HG03103 (cell line): ENCODE data around the gene NEK10.
"Not testable (repeated sequence)": the region's sequence is repeated elsewhere in the genome, so short reads cannot be mapped to it uniquely, and the experiment has no call there.

Experiments used
- ATAC-seq: cut with Tn5 transposase; IDR thresholded peaks from one replicate; pipeline ENCODE4 v1.9.1; 2021; ENCODE audit warnings: low read depth; ENCODE audit not compliant: unreplicated experiment

Gene NEK10

DNA sequence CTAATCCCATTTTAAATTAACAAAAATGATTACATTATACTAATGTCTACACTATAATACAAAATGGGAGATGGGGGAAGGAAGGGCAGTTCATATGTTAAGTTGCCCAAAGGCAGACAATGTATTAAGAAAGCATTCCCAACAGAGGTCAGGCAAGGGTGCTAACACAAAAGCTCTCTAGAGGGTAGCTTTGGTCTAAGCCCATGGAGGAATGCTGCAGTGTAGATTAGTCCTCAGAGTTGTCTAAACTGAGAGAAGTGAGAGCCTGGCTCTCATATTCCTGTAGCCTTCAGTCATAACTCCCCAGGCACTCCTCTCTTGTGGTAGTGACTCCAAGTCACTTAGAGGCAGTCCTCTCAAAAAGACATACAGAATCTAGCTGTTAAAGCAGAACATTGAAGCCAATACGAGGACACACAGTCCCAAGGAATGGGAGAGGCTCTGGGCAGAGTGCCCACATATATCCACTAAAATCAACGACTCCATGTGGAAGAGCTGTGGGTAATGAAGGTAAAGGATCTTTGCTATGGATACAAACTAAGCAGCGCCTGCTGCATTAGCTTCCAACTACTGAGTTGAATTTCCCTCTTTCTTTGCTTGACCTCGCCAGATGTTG, 14.5 kb downstream of the NEK10 start:
- no peak for ATAC-seq

DNA sequence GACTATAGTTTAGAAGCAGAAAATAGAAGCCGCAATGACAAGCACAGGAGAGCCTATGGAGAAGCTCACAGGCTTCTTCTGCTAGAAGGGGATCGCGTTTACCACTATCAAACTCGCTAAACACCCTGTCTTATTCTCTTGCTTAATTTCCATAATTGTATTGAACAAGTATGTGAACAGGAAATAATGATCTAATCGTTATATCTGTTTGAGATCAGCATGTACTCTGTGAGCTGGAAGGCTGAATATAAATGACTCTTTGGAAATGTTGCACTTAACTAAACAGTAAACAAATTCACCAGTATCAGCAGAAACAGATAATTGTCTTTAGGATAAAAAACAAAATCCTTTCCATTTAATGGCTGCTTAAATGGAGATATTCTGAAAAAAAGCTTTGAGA, 15.0 kb downstream of the NEK10 start:
- no peak for ATAC-seq

DNA sequence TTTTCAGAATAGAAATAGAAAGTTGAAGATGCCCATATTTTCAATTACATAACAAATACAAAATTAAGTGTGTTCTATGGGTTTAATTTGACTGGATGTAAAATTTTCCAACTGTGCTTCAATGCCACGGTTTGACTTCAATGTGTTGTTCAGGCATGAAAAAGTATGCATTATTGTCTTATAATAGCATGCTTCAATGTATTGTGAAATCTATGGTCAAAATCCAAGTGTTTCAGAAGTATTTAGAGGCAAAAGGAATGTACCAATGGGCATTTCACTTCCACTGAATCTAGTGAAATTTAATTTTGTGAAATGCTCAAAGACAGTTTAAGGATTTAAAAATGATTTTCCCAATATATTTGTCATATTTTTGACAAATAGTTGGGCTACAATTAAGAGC, 16.0 kb downstream of the NEK10 start:
- no peak for ATAC-seq

DNA sequence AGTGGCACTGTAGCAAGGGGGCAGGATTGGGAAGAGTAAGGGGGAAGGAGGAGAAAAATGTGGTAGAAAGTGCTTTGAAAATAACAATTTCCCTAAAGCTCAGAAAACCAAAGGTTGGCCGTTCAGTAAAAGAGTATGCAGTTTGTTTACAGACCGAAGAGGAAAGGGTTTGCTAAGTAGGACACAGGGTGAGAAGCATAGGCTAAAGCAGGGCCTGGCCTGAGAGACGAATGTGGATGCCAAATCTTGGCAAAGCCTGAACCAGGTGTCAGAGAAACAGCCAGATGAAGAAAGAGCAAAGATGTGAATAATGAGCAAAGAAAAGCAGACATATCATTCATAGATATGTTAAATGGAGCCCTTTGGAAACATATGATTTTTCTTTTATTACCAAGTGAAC, 17.1 kb downstream of the NEK10 start:
- no peak for ATAC-seq

DNA sequence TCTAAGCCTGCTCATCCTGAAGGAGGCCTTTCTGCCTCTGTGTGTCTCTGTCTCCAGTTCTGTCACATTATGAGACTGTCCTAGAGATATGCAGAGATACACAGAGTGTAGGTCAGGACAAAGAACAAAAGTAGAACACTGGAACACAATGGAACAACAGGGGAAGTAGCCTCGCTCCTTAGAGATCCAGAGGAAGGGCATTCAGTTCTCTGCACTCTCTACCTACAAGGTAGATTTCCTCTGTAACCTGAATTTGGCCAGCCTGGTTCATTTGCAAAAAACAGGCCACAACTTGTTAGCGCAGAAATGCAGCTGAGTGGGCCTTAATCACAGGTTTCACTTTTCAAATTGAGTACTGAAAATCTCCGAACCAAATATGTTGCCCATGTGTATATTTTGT, 19.4 kb downstream of the NEK10 start:
- peak; percentile 60 for ATAC-seq

DNA sequence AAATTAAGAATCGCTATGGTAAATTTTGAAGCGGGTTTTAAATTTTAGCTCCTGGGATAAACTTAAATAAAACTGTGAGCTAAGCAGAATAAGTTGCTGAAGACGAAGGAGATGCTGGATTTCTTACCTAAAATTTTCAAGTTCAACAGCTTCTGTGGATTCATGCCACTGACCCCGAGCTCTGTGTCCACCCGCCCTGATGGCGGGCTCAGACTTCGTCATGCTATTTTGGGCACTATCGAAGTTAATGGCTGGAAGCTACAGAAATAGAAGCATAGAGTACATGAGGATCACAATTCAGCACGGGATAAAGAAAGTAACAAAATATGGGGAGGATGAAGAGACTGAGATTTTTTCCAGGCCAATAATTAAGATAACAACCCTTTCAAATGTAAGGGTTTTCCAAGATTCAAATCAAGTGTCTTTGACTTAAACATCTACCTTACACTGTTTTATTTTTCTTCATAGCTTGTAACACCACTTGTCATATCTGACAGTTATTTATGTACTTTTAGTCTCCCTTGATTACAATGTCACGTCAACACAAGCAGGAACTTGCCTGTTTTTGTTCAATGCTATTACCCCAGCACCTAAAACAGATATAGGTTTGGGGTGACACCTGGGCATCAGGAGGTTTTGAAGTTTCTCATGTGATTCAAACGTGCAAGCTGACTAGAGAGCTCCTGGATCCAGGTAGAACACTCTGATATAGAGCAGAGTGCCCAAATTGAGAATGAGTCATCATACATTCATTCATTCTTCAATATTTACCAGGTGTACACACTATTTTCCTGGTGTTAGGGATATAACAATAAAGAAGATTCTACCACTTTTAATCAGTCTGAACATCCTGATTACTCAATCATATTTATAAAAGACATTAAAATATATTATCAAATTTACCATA, 23.0 kb downstream of the NEK10 start:
- no peak for ATAC-seq

DNA sequence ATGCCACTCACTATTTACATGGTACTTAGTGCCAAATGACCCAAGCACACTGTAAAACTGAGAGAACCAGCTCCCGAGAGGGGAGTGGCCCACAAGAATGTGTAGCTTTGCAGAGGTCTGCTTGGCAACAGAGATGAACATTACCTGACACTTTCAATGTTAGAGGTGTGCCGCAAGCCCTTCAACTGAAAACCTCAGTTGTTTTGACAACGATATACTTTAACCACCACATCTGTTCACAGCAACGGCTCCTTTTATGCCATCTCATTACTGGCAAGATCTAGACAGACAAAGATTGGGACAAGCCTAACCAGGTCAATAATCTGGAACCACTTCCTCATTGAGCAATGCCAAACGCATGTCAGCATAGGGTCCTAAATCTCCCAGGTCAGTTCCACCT, 23.7 kb downstream of the NEK10 start:
- ATAC-seq = no peak

DNA sequence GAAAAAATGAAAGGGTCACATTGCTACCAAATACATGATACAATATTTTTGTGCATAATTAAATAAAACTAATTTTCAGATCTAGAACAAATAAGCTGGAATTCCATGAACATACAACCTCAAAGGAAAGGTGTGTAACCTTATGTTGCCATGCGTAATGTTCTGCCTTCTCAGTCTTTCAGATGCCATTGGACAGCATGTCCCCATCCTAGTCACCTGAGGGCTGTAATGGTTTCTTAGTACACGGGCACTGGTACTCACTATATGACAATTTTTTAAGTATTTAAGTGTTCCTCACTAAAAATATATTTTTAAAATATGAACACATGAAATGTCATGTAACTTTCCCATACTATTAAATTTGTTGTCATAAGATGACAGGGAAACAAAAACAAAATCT, 24.1 kb downstream of the NEK10 start:
- ATAC-seq = no peak

DNA sequence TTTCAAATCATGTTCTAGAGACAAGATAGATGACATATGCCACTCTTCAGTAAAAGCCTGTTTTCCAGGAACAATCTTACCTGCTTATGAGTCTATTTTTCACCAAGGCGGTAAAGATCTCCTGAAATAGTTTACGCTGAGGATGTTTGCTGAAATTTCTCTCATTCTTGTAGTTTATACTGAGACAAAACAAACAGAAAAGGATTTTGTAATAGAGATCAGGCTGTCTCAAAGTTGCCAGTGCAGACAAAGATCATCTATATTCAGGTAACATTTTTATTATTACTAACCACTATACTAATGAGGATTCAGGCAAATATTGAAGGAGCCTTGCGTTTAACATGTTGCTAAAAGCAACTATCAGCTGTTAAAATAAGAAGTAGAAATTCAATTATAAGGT, 25.0 kb downstream of the NEK10 start:
- no peak for ATAC-seq

DNA sequence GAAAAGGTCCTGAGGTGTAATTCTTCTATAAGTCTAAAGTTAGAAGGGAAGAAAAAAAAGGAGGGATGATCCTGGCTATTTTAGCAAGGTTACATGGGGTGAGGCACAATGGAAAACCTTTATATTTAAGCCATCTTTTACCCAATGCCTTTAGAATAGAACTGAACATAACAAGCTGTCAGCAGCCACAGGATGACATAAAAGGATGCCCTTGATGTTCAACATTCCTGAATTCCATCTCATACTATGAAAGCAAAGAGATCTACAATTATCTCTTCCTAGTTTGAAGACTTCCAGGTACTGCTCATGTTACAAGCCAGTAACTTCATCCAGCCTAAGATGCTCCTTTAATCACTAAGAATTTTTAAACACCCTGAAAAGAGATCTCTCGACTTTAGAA, 26.9 kb downstream of the NEK10 start:
- no peak for ATAC-seq

DNA sequence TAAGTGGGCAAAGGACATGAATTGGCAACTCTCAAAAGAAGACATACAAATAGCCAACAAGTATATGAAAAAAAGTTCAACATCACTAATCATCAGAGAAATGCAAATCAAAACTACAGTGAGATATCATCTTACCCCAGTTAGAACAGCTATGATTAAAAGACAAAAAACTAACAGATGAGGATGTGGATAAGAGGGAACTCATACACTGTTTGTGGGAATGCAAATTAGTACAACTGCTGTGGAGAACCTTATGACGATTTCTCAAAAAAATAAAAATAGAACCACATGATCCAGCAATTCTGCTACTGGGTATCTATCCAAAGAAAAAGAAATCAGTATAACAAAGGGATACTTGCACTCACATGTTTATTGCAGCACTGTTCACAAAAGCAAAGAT, 28.6 kb downstream of the NEK10 start:
- ATAC-seq = peak; percentile 64

DNA sequence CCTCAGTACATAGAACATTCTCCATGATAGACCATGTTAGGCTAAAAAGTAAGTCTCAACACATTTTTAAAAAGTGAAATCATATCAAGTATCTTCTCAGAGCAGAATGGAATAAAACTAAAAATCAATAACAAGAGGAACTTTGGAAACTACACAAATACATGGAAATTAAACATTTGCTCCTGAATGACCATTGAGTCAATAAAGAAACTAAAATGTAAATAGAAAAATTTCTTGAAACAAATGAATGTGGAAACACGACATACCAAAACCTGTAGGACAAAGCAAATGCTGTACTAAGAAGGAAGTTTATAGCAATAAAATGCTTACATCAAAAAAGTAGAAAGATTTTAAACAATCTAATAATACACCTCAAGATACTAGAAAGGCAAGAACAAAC, 33.6 kb downstream of the NEK10 start:
- ATAC-seq = no peak

DNA sequence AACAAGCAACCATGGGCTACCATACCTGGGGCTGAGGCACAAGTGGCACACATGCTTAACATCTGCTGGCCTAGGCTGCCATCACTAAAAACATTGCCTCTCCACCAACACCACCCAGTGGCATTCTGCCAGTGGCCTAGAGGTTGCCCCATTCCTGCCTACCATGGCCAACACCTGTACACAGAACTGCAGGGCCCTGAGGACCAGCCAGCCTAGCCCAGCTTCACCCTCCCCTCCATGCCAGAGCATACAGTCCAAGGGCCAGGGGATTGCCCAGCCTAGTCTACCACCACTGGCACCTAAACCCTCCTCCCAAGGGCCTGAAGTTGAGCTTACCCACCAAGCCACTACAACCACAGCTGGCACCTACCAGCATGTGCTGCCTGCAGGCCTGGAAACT, 35.3 kb downstream of the NEK10 start:
- no peak for ATAC-seq

DNA sequence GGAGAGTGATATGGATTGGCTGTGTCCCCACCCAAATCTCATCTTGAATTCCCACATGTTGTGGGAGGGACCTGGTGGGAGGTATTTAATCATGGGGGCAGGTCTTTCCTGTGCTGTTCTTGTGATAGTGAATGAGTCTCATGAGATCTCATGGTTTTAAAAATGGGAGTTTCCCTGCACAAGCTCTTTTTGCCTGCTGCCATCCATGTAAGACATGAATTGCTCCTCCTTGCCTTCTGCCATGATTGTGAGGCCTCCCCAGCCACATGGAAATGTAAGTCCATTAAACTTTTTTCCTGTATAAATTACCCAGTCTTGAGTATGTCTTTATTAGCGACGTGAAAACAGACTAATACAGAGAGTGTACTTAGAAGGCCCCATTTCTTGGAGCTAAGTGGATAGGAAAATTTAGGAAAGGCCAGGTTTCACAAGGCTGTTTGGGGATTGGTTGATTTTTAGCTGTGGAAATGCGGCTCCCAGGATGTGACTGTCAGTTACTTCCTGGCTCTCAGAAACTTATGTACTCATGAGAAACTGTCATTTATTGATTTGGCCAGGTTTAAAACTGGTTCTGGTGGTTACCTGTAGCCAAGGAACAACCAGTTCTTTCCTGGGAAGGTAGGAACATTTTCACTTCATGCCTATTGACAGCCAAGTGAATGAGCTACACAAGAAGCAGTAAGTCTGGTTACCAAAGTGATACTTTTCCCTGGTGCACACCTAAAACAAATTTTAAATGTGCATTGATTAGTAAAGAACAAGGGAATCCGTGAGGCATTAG, 40.0 kb downstream of the NEK10 start:
- ATAC-seq = not testable (repeated sequence)

DNA sequence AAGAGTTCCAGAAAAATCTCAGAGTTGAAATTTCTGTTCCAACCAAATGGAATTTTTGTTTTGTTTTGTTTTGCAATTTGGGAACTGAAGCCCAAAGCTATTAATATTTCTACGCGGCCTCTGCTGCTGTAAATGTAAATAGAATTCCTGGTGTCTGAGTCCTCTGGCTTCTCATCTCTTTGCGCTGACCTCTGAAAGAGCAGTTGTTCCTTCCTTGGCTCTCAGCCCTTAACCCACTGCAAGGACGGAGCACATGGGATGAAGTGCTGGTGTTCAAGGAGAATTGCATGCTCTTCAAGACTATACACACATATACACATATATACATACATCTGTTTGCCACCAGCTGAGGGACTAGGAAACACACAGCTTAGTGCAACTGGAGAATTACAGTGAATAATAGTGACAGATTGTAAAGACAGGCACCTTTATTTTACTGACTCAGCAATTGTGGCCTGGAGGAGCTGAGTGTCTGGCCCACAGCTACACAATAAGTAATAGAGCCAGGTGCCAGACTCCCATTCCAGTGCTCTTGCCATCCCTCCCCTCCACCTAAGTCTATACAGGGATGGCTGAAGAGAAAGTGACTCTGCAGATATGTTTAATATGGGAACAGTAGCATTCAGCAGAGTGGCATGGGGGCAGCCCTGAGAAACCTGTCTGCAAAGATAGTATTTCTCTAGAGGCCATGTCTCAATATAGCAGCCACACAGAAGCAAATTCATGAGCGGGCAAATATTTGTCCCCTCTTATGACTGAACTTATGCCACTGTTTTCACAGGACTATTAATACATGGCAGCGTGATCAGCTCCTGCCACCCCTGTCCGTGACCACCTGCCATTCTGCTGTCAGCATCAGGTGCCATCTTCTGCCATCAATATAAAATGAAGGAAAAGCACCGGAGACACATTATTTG, 42.3 kb downstream of the NEK10 start:
- no peak for ATAC-seq

DNA sequence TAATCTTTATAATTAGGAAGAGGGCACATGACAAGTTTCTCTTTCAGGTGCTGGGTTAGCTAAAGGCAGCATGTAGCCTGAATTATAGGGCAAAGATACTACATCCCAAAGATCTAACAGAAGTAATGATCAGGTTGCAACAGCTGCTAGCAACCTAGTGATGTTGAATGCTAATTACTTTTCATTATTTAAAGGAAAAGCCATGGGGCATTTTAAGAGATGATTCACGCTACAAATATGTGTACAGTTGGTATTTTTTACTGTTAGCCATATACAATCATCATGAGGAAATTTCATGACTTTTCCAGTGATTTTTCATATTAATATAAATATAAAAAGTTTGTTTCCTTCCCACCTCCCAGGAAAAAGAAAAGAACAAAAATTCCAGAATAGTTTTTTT, 43.0 kb downstream of the NEK10 start:
- no peak for ATAC-seq

DNA sequence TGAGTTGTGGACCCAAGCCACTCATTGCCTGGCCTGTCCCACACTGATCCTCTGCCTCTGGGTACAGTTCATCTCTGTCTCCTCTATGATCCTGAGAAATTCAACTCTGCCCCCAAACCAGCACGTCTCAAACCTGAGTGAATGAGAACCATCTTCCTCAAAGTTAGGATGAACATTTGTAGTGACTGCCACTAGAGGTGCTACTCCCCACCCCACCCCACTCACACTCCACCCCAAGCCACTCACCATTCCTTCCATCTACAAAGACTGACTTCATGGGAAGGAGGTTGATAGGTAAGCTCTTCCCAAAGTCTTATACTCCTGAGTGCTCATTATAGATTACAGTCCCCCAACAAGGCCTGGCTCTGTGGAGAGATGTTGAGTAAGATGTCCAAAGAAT, 43.8 kb downstream of the NEK10 start:
- ATAC-seq = no peak

DNA sequence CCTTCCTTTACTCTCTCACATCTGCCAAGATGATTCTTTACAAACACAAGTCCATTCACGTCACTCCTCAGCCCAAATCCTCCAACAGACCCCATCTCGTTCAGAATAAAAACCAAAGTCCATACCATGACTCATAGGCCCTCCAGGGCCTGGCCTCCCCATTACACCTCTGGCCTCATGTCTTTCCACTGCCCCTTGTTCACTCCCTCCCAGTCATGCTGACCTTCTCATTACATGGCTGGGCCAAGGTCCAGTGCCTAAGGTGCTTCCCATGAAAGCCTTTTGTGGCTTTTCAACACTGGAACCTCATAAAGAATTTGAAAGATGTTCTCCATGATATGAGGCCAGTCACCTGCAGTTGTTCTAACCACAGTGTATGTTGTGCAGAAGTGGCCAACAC, 44.5 kb downstream of the NEK10 start:
- no peak for ATAC-seq

DNA sequence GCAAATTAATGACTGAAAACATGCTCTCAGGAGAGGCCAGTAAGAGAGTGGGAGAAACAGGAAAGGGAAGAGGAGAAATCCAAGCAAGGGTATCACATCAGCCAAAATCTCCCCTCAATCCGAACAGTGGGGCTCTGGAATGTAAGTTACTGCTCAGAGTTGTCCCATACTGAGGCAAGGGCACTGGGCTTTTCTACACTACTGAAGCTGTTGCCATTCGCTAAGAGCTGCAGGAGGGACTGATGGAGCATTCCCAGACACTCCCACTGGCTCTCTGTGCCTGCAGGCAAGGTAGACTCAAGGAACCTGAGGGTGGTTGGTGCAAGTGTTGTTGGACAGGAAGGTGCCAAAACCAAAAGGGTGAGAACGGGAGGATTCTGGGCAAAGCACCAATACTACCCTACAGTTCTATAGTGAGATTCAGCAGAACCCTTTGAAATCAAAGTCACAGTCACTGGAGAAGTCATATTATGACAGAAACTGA, 46.1 kb downstream of the NEK10 start:
- ATAC-seq = no peak

DNA sequence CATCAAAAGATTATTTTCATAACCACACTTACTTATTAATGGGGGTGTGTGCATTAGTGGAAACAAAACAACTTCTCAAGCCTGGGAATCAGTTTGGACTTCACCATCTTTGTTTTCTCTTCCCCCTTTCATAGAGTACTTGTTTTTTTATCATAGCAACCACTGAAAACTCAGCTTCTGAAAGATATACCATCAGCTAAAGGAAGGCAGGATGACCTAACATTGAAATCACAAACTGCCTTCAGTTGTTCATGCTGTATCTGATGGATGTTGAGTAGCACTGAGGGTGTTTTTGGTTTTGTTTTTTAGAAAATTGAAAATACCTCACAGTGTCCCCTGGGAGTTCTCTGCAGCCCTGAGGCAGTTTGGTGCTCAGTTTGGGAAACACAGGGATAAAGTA, 46.5 kb downstream of the NEK10 start:
- ATAC-seq = no peak
